ENCODE results near the gene POLD3.
"Not testable (repeated sequence)": the region's sequence is repeated elsewhere in the genome, so short reads cannot be mapped to it uniquely, and the experiment has no call there.

The POLD3 gene

DNA sequence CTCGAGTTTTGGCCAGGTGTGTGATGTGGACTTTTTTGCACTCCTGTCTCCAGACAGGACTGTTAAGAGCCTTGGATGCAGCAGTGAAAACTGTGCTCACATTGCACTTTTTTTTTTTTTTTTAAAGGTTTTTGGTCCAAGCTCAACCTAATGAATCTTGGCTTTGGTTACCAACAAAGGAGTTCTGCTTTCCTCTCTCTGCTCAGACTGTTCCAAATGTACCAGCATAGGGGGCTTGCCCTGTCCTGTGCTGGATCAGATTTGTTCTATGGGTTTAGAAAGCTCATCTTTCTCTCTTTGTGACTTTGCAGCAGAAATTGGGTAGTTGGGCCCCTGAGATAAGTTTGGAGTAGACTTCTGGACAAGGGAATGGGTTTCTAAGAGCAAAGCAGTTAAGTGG lies 45.3 kb downstream of the POLD3 start:
- no peak for DNase-seq (ENCODE audit: low spot score)

DNA sequence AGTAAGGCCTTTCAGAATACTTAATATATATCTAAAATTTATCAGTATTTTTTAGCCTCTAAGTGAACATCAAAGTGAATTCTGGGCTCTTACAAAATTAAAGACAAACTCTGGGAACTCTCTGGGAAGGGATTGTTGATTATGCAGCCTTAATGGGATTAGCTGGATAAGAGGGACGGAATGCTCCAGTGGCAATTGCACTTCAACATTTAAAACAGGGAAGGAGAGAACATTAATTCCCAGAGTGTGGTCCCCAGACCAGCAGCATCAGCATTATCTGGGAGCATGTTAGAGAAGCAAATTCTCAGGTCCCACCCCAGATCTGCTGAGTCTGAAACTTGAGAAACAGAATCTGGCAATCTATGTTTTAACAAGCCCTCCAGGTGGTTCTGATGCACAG lies 46.5 kb downstream of the POLD3 start:
- no peak for DNase-seq (ENCODE audit: low spot score)

DNA sequence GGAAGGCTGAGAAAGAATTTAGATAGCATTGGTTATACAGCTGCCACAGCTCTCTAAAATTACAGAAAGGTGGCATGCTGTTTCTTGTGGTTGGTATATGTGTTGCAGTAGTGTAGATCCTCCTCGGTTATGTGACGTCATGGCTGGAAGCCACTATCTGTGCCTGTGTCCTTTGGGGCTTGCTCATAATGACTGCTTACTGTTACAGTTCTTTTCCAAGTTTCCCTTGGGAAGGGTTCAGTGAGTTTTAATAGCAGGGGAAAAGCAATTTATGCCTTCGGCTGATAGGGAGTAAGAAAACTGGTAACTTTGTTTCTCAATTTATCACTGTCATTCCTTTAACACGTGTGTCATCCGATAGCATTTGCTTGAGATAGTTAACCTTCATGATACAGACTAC lies 47.2 kb downstream of the POLD3 start:
- DNase-seq (ENCODE audit: low spot score): no peak

GRCh38 chr11:74641289-74641688 lies 48.9 kb downstream of the POLD3 start:
- no peak for DNase-seq (ENCODE audit: low spot score)

DNA sequence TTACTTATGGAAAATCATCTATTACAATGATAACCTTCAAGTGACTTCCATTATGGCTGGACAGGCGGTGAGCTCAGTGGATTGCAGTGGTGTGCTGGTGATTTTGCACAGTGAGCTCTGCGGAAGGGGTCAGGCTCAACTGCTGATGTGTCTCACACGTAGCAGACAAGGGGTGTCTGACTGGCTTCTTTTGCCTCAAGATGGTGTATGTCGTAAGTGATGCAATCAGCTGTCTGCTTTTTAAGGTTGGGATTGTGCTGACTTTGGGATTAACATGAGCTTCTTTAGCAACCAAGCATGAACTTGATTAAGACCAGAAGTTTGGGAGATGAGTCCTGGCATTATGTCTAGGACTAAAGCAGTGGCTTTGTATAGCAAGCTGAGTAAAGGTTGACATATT lies 49.5 kb downstream of the POLD3 start:
- DNase-seq (ENCODE audit: low spot score): no peak

DNA sequence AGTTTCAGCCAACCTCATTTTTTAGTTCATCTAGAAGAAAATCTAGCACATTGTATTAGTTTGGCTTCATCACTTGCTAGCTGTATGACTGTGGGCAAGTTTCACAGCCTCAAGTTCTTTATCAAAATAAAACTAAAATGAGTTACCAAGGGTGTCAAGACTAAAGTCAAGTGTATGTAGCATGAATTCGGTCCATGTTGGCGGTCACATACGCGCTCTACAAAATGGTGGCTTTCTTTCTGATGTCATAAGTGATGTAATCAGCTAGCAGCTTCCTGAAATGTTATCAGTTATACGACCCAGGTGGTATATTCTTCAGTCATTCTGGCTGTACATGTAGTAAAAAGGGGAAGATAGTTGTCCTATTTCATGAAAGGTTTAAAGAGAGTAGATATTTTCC lies 50.5 kb downstream of the POLD3 start:
- DNase-seq (ENCODE audit: low spot score): no peak

- no peak for DNase-seq (ENCODE audit: low spot score)
Measured at GRCh38 chr11:74644081-74644480, 51.7 kb downstream of the POLD3 start.

DNA sequence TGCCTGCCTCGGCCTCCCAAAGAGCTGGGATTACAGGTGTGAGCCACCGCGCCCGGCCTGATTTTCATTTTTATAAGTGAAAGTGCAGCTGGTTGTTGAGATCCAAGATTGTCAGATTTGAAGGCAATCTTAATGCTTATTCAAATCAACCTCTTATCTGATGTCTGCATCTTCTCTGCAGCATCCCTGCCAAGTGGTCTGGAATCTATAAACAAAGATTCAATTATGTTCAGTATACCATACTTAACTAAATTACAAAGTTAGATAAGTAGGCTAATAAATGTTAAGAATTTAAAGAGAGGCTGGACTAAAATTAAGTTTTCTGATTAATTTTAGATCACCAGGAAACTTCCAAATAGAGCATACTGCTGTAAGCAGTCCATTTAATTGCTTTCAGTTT lies 53.8 kb downstream of the POLD3 start:
- DNase-seq (ENCODE audit: low spot score): no peak

DNA sequence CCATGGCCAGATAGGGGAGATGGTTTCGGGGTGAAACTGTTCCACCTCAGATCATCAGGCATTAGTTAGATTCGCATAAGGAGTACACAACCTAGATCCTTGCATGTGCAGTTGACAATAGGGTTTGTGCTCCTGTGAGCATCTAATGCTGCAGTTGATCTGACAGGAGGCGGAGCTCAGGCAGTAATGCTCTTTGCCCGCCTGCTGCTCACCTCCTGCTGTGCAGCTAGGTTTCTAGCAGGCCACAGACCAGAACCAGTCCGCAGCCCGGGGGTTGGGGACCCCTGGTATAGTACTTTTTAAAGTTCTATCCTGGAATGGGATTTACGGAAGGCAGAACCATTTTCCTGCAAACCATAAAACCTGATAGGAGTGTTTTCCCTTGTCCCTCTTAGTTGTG lies 54.6 kb downstream of the POLD3 start:
- no peak for DNase-seq (ENCODE audit: low spot score)

GRCh38 chr11:74647404-74647803 lies 55.0 kb downstream of the POLD3 start:
- DNase-seq (ENCODE audit: low spot score): no peak

DNA sequence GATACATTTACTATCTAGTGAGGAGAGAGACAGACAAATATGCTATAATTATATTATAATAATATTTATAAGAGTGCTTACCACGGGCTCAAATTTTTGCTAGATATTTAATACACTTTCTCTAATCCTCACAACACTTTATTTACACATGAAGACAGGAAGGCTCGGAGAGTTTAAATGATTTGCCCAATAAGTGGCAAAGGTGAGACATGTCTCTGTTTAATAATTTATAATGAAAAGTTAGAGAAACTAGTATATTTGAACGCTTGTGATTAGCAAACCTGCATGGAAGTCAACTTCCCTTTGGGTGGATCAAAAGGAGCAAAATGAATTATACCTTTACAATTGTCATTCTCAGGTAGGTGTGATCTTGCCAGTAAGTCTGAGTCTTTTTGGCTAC lies 55.4 kb downstream of the POLD3 start:
- DNase-seq (ENCODE audit: low spot score): no peak

DNA sequence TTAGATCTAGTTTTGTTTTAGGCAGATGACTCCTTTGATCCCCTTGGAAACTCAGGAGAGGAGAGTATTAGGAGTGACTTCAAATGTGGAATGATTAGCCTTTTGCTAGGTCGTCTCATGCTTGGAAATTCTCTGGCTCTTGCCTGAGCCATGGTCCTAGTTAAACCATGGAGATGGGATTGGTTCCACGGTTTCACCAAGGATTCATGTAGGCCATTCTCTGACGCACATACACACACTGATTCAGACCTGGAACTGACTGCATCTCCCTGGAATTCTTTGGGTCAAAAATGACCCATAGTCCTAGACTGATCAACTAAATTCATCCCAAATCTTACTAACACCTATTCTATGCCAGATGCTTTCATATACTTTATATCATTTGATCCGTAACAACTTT lies 56.5 kb downstream of the POLD3 start:
- DNase-seq (ENCODE audit: low spot score): no peak

DNA sequence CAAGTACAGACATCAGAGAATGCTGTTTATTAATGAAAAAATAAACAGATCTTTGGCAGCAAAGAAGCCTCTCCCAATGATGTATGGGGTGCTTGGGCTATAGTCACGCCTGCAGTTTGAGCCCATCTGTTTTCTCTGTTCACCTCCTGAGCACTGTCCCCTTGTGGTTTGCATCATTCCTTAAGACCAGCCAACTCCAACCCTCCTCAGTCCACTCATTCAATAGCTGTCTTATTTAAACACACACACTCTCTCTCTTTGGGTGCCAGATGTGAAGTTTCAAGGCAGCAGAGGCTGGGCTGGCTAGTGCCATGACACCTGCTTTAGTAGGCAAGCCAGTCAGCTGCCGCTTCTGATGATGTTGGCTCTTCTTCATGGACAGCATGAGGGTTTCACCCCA lies 58.1 kb downstream of the POLD3 start:
- DNase-seq (ENCODE audit: low spot score): no peak

- DNase-seq (ENCODE audit: low spot score): peak; percentile 32
Measured at GRCh38 chr11:74654976-74655375, 62.6 kb downstream of the POLD3 start.

DNA sequence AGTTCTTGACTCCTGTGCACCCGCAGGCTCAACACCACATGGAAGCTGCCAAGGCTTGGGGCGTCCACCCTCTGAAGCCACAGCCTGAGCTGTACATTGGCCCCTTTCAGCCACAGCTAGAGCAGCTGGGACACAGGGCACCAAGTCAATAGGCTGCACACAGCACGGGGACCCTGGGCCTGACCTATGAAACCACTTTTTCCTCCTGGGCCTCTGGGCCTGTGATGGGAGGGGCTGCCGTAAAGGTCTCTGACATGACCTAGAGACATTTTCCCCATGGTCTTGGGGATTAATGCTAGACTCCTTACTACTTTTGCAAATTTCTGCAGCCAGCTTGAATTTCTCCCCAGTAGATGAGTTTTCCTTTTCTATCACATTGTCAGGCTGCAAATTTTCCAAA lies 66.7 kb downstream of the POLD3 start:
- DNase-seq (ENCODE audit: low spot score): not testable (repeated sequence)

DNA sequence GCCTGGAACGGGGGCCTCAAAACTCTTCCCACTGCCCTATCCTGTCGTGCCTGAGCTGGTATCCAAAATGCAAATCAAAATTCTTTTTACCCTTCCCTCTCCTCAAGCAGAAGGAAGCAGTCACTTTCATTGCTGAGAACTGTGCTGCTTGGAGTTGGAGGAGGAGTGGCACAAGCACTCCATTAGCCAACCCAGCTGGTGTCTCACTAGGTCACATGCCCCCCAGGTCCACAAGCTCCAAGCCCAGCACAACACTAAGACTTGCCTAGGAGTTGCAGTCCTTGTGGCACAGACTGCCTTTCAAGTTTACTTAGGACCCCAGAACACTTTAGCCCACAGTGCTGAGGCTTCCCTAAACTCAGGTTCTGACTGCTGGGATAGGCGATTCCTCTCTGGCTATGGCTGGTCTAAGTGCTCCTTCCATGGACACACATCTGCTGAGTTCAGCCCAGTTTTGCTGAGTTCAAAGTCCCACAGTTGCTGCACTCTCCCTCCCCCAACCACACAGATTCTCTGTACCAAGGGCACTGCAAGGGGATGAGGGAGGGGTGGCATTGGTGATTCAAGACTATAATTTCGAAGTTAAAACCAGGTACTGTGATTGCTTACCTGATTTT lies 70.2 kb downstream of the POLD3 start:
- DNase-seq (ENCODE audit: low spot score): no peak

GRCh38 chr11:74663315-74663714 lies 70.9 kb downstream of the POLD3 start:
- no peak for DNase-seq (ENCODE audit: low spot score)

DNA sequence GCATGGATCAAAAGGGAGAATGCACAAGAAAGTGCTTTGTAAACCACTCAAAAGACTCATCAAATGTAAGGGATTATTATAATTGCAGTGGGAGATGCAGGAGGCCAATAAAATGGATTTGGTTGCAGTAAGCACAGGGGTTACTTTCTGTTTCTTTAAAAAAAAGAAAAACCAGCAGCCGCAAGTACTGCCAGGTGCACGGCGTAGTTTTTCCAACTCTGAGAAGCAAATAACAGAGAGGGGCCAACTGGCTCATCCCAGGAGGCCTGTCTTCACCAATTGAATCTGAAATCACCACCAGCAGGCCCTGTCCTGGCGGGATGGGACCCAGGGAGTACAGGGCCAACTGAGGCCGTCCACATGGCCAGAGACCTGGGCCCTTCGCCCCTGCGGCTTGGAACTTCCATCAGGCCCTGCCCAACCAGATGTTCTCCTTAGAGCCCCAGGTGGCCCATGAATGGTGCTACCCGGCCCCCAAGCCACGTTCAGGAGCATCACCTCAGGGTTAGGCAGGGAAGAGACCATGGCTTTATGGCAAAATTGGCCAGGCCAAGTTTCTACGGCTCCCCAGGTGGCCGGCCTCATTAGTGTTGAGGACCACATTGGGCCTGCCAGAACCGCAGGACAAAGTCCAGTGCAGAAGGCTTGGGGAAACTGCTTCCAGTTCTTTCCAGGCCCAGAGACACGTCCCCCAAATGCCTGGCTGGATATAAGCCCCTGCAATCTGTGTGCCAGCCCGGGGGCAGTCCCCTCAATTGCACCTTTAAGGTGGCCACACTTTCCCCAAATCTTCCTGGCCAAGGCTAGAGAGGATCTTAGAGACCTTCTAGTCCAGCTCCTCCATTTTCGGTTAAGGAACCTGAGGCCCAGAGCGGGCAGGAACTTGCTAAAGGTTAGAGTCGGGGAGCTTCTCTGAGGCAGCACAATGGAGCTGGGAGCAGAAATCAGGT lies 77.1 kb downstream of the POLD3 start:
- DNase-seq (ENCODE audit: low spot score): no peak

DNA sequence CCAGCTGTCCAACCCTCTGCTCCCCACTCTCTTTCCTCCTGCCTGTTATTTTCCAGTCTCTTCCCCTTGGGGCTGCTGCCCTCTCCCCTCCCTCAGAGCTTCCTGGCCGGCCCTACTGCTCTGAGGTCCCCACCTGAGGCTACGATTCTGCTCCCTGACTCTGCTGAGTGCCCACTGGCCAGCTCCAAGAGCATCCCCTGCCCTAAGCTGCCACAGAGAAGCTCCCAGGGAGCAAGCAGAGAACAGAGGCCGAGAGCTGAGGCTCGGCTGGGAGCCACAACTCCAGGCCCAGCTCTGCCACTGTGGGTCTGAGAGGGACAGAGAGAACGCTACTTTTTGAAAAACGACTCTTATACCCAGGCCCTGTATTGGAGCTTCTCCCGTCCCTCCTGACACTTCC lies 77.8 kb downstream of the POLD3 start:
- no peak for DNase-seq (ENCODE audit: low spot score)

DNA sequence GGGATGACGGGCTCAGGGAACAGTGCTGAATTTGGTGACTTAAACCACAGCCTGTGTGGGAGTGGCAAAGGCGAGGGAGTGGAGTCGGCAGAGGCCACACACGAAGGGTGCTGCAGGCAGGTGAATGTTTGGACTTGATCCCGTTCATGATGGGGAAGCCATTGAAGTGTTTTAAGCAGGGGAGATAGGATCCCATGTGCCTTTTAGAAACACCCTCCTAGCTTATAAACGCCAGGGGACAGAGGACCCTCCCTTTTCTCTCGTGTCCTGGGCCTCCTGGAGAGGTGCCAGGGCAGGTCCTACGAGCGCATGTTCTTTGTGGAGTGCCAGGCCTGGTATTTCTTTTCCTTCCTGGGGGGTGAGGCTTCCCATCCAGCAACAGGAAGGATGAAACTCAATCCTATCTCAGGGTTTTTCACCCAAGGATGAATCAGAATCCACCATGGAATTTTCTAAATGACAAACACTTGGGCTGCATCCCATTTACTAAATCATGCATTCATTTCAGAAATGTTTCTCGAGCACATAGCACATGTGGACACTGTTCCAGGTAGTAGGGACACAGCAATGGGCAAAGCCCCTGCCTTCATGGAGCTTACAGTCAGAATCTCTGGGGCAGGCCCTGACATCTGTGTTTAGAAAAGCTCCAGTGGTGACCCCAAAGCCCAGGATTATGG lies 79.3 kb downstream of the POLD3 start:
- peak; percentile 78 for DNase-seq (ENCODE audit: low spot score)

GRCh38 chr11:74672332-74672955 lies 80.1 kb downstream of the POLD3 start:
- DNase-seq (ENCODE audit: low spot score): peak; percentile 47

- peak; percentile 96 for DNase-seq (ENCODE audit: low spot score)
Measured at GRCh38 chr11:74672956-74673692, 80.7 kb downstream of the POLD3 start.

All from kidney tubule cell (primary cell).